GM10266 (cell line): ENCODE measurements around the gene TXNDC5.

Experiments
- DNase-seq: peaks from one replicate; pipeline ENCODE4 v3.0.0; 2012; ENCODE audit errors: extremely low spot score
- TF ChIP-seq, protein P1 (sequence below): IDR thresholded peaks from 2 replicates; pipeline ENCODE4 v1.5.1; 2012; ENCODE audit warnings: mild to moderate bottlenecking, low read depth; ENCODE audit not compliant: control insufficient read depth, insufficient read depth; ENCODE audit errors: missing control alignments

TXNDC5 gene

DNA sequence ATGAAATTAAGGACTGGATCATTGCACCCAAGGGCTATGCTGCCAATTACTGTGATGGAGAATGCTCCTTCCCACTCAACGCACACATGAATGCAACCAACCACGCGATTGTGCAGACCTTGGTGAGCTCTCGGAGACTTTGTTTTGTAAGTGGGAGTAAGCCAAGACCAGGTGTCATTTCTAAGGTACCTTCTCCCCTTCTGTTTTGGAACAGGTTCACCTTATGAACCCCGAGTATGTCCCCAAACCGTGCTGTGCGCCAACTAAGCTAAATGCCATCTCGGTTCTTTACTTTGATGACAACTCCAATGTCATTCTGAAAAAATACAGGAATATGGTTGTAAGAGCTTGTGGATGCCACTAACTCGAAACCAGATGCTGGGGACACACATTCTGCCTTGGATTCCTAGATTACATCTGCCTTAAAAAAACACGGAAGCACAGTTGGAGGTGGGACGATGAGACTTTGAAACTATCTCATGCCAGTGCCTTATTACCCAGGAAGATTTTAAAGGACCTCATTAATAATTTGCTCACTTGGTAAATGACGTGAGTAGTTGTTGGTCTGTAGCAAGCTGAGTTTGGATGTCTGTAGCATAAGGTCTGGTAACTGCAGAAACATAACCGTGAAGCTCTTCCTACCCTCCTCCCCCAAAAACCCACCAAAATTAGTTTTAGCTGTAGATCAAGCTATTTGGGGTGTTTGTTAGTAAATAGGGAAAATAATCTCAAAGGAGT lies 30.4 kb downstream of the TXNDC5 start:
- no peak for DNase-seq

DNA sequence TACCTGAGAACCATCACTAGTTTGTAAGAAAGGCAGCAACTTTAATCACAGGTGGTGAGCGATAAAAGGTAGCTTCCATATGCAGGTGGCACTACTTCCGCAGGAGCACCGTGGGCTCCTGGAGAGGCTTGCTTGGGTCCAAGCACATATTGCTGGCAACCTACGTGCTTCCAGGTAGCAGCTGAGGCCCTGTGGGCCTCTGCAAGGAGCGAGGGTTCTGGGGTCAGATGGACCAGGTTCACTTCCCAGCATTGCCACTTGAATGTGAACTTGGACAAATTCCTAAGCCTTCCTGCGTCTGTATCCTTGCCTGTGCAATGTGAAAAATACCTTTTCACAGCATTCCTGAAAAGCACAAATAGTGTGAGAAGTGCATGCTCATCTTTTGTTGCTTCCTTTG lies 31.0 kb downstream of the TXNDC5 start:
- no peak for DNase-seq
- TF ChIP-seq, protein P1, sequence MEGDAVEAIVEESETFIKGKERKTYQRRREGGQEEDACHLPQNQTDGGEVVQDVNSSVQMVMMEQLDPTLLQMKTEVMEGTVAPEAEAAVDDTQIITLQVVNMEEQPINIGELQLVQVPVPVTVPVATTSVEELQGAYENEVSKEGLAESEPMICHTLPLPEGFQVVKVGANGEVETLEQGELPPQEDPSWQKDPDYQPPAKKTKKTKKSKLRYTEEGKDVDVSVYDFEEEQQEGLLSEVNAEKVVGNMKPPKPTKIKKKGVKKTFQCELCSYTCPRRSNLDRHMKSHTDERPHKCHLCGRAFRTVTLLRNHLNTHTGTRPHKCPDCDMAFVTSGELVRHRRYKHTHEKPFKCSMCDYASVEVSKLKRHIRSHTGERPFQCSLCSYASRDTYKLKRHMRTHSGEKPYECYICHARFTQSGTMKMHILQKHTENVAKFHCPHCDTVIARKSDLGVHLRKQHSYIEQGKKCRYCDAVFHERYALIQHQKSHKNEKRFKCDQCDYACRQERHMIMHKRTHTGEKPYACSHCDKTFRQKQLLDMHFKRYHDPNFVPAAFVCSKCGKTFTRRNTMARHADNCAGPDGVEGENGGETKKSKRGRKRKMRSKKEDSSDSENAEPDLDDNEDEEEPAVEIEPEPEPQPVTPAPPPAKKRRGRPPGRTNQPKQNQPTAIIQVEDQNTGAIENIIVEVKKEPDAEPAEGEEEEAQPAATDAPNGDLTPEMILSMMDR: no peak

More for the DNA sequence above, 30.4 kb downstream of the TXNDC5 start:
- TF ChIP-seq, protein P1: no peak

DNA sequence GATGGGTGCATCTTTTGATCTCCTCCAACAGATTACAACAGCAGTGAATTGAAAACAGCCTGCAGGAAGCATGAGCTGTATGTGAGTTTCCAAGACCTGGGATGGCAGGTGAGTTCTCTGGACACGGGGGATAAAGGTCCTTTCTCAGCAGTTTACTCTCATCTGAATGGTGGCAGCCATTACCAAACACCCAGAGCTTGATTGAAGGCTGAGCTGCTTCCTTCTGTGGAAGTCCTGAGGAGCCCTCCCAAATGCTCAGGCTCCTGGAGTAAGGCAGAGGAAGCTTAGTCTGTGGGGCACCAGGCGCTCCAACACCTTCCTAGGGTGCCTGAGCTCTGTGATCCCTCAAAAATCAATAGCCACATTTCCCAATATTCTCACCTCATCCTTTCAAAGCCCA lies 31.5 kb downstream of the TXNDC5 start:
- TF ChIP-seq, protein P1: no peak
- no peak for DNase-seq

DNA sequence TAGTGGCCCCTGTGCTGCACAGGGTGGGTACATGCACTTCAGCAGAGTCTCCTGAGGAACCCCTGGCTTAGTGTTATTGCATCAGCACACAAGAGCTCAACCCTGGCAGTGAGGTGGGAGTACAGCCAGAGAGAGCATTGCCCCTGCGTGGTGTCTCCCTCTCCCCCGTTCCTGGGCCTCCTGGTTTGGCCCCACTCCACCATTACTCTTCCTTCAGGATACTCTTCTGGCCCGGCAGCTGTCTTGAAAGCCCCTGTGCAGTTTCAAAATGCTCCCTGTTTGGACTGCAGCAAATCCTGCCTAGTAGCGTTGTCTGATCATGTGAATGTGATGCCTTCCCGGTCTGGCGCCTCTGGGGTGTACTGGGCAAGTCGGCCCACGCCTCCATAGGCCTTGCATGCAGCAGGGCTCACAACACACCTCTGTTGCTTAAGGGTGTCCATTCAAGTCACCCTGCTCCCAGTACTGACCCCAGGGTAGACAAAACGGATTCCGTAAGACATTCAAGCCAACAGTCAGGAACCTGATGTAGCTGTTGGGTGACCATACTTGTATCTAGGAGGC lies 32.1 kb downstream of the TXNDC5 start:
- TF ChIP-seq, protein P1: no peak
- DNase-seq: no peak

DNA sequence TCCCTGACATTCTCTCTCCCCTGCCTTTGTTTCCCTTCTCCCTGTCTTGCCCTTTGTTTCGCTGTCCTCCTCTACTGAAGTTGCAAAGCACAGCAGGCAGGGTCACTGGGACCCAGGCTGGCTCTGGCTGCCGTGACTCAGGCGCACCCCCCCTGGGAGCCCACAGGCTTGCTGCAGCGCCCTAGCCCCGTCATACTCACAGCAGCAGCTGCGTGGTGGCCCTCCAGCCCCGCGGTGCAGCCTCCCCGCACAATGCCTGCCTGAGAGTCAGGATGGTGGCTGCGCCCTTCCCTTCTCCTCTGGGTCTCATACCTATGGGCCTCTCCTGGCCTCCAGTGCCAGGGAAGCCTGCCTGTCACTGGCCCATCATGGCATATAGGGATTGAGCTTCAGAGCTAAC lies 41.7 kb downstream of the TXNDC5 start:
- no peak for DNase-seq
- TF ChIP-seq, protein P1: no peak

DNA sequence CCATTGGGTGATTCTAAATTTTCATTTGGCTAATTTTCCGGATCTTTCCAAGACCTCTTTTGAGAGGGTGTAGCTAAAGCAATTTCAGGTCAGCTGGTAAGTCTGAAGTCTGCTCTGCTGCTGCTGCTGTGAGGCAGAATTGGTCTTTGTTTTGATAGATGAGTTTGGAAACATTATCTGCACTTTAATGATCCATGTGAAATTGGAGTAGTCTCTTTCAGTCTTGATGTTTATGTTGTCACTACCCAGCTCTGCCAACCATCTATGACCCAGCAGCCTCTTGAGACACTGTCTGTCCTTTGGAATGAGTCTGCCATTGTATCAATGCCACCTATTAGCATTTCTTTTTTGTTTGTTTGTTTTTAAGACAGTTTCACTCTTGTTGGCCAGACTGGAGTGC lies 44.1 kb downstream of the TXNDC5 start:
- TF ChIP-seq, protein P1: no peak
- DNase-seq: no peak

DNA sequence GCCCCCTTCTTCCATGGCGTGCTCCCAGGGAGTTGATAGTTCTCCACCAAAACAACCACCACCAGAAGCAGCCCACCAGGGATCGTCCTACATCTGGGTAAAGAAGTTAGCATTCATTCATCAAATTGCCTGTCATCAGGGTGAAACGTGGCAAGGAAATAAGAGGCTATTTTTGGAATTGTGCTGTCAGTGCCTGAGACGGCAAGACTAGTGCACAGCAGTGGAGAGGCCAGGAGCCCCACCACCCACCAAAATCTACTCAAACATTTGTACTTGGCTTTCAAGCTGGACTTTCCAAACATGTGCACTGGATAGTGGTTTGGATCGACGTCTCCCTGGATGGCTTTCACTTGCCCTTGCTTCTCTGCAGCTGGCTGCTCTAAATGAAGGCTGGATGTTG lies 44.8 kb downstream of the TXNDC5 start:
- DNase-seq: no peak
- TF ChIP-seq, protein P1: no peak
